Thyroid gland (tissue), 4 donors: ENCODE results near the gene KMT2E. TPM values are rescaled to one million over a fixed set of nuclear protein-coding genes. Genes with fewer than 3 reads are reported as not detected.

Experiments used
- DNase-seq, 2 donors: peaks; one replicate each; pipeline ENCODE4 v3.0.0-alpha.2; 2019
- H3K27ac ChIP-seq, 3 donors: fragments of 200-600 bp; sonication (generic); 1 replicate in 2 of 3; 2 replicates in 1 of 3; pipeline ENCODE4 v1.5.1; 2016 to 2019; ENCODE audit warnings: mild to moderate bottlenecking in 1 of 3, moderate library complexity in 1 of 3
- H3K27me3 ChIP-seq: fragments of 200-600 bp; sonication (generic); one replicate; pipeline ENCODE4 v1.5.1; 2019
- H3K36me3 ChIP-seq, 2 donors: fragments of 200-600 bp; sonication (generic); one replicate each; pipeline ENCODE4 v1.5.1; 2016 to 2019
- H3K4me1 ChIP-seq, 2 donors: fragments of 200-600 bp; sonication (generic); one replicate each; pipeline ENCODE4 v1.5.1; 2017 to 2019
- H3K4me3 ChIP-seq, 3 donors: fragments of 200-600 bp; sonication (generic); replicated peaks in 1 of 3; 1 replicate in 2 of 3; 2 replicates in 1 of 3; pipeline ENCODE4 v1.5.1; 2016; ENCODE audit warnings: mild to moderate bottlenecking in 1 of 3
- H3K9me3 ChIP-seq: fragments of 200-600 bp; sonication (generic); one replicate; pipeline ENCODE4 v1.5.1; 2017
- CTCF ChIP-seq, 6 experiments: fragments of 200-600 bp in 3 of 6; fragments of 450-650 bp in 3 of 6; sonication (generic) in 3 of 6; IDR thresholded peaks; one replicate each; pipeline ENCODE4 v1.5.1; 2016 to 2019; ENCODE audit warnings: antibody characterized with exemption in 6 of 6, mild to moderate bottlenecking in 2 of 6, inconsistent platforms in 1 of 6, moderate library complexity in 1 of 6
- POLR2A ChIP-seq, 2 donors: fragments of 450-650 bp; IDR thresholded peaks; one replicate each; pipeline ENCODE4 v1.6.1; 2017; ENCODE audit warnings: antibody characterized with exemption in 2 of 2, mild to moderate bottlenecking in 2 of 2, moderate library complexity in 1 of 2
- WGBS, 2 donors: methylation state at CpG; one replicate each; pipeline ENCODE4 v1.1.5; 2017; 5-methylcytosine and 5-hydroxymethylcytosine counted together
- intact Hi-C: fragments of 100-400 bp; cut with DNase I; formaldehyde crosslinking; loops from one replicate; pipeline ENCODE4 v1.15.1; 2023
- total RNA-seq, 4 donors: library from RNA; depleted of rRNA; stranded (reverse); fragments of >200 nt; gene quantifications; one replicate each; pipeline ENCODE4 v1.2.3, GENCODE V29; 2016

KMT2E gene
- total RNA-seq, 4 donors from 2014 or later: 111 to 181 (median 160) TPM

GRCh38 chr7:105096306-105096705, 82.3 kb downstream of the KMT2E start:
- Histone ChIP-seq H3K4me3 (no peak overlapping the region), H3K27me3 (no peaks in the 10 kb centered on the region), H3K27ac (no peak overlapping the region), H3K36me3 (peaks cover 11 to 12% of the 10 kb centered on the region in 2 donors), H3K4me1 (no peaks in the 10 kb centered on the region), H3K9me3 (no peaks in the 10 kb centered on the region)
- intact Hi-C loops: no loop called here
- DNase-seq: no peak
- TF ChIP-seq POLR2A (IDR thresholded peaks at IDR 0.05) (no peak), CTCF (IDR thresholded peaks at IDR 0.05) (no peak)
- 97% methylated on average over 3 of the region's 3 CpGs for WGBS, 2 donors

GRCh38 chr7:105097619-105098018, 83.6 kb downstream of the KMT2E start:
- intact Hi-C loops: no loop called here
- H3K9me3 ChIP-seq: no peaks in the 10 kb centered on the region
- H3K4me1 ChIP-seq: no peaks in the 10 kb centered on the region
- H3K4me3 ChIP-seq: no peak overlapping the region
- no peak overlapping the region for H3K27ac ChIP-seq
- H3K27me3 ChIP-seq: no peaks in the 10 kb centered on the region
- peaks cover 9 to 11% of the 10 kb centered on the region in 2 donors for H3K36me3 ChIP-seq
- 86 to 89% methylated on average over 7 of the region's 7 CpGs for WGBS, 2 donors
- no peak for DNase-seq
- no peak for TF ChIP-seq POLR2A (IDR thresholded peaks at IDR 0.05)
- no peak for TF ChIP-seq CTCF (IDR thresholded peaks at IDR 0.05)

GRCh38 chr7:105098863-105099515, 85.0 kb downstream of the KMT2E start:
- 84 to 88% methylated on average over 2 of the region's 2 CpGs for WGBS, 2 donors
- H3K27ac ChIP-seq: no peak overlapping the region
- H3K36me3 ChIP-seq: peaks cover 6 to 7% of the 10 kb centered on the region in 2 donors
- TF ChIP-seq POLR2A (IDR thresholded peaks at IDR 0.05) (no peak), CTCF (IDR thresholded peaks at IDR 0.05) (no peak)
- H3K4me1 ChIP-seq: no peaks in the 10 kb centered on the region
- no peak for DNase-seq
- no peaks in the 10 kb centered on the region for H3K27me3 ChIP-seq
- intact Hi-C loops: no loop called here
- H3K4me3 ChIP-seq: no peak overlapping the region
- no peaks in the 10 kb centered on the region for H3K9me3 ChIP-seq

GRCh38 chr7:105101864-105102263, 87.9 kb downstream of the KMT2E start:
- no peak for TF ChIP-seq POLR2A (IDR thresholded peaks at IDR 0.05)
- TF ChIP-seq CTCF (IDR thresholded peaks at IDR 0.05): no peak
- H3K27me3 ChIP-seq: no peaks in the 10 kb centered on the region
- peaks cover 0 to 8% of the 10 kb centered on the region in 2 donors for H3K4me1 ChIP-seq
- 70 to 73% methylated on average over 4 of the region's 4 CpGs for WGBS, 2 donors
- no peak overlapping the region for H3K4me3 ChIP-seq
- no peaks in the 10 kb centered on the region for H3K9me3 ChIP-seq
- no peak overlapping the region for H3K27ac ChIP-seq
- peaks cover 21 to 22% of the 10 kb centered on the region in 2 donors for H3K36me3 ChIP-seq
- DNase-seq: no peak
- intact Hi-C loops: loop anchor here (10.0 kb wide), 1 partner anchor 117 kb away; no protein-coding TSS in a partner anchor

GRCh38 chr7:105102557-105103352, 88.8 kb downstream of the KMT2E start:
- no peak for TF ChIP-seq POLR2A (IDR thresholded peaks at IDR 0.05)
- TF ChIP-seq CTCF (IDR thresholded peaks at IDR 0.05): no peak
- 88 to 89% methylated on average over 4 of the region's 4 CpGs for WGBS, 2 donors
- no peak for DNase-seq
- H3K27me3 ChIP-seq: no peaks in the 10 kb centered on the region
- intact Hi-C loops: loop anchor here (10.0 kb wide), 1 partner anchor 118 kb away; no protein-coding TSS in a partner anchor
- H3K36me3 ChIP-seq: peaks cover 28% of the 10 kb centered on the region in 2 donors
- peaks cover 0 to 8% of the 10 kb centered on the region in 2 donors for H3K4me1 ChIP-seq
- H3K4me3 ChIP-seq: no peak overlapping the region
- H3K9me3 ChIP-seq: no peaks in the 10 kb centered on the region
- no peak overlapping the region for H3K27ac ChIP-seq
